ENCODE results near the gene SCTR. TPM values are rescaled to one million over a fixed set of nuclear protein-coding genes. Genes with fewer than 3 reads are reported as not detected.

Gene SCTR
- total RNA-seq, 1 experiment from 2014 or later = not detected

GRCh38 chr2:119417908-119418307 is 106.4 kb downstream of the SCTR start:
- TF ChIP-seq CTCF (IDR thresholded peaks at IDR 0.05) (no peak), POLR2AphosphoS5 (IDR thresholded peaks at IDR 0.05; ENCODE audit: low read depth, low read length) (no peak), REST (IDR thresholded peaks at IDR 0.05; ENCODE audit: insufficient read depth in 1 of 2, low read depth in 2 of 2, low read length in 1 of 2) (no peak), TCF7L2 (IDR thresholded peaks at IDR 0.05; ENCODE audit: low read depth, low read length) (no peak), SIN3A (IDR thresholded peaks at IDR 0.05; ENCODE audit: borderline replicate concordance, insufficient read depth, low read depth, low read length) (no peak)
- no TSS peak for BruUV-seq (replicated peaks)
- intact Hi-C loops (cut with micrococcal nuclease; ENCODE audit: unreplicated experiment) (no loop called here), in situ Hi-C loops (cut with HindIII; ENCODE audit: low pct_unique_long_range_greater_than_20kb, low sequenced_read_pairs) (no loop called here)
- DNase-seq (ENCODE audit: low read depth, low spot score) = no peak
- no peak for ATAC-seq
- Histone ChIP-seq H3K9me3 (ENCODE audit: control insufficient read depth, insufficient read depth, low read depth, low read length) (no peaks in the 10 kb centered on the region), H3K4me3 (ENCODE audit: low read depth in 2 of 2, low read length in 2 of 2) (no peak overlapping the region), H3K36me3 (ENCODE audit: control insufficient read depth, insufficient read depth, low read length) (no peaks in the 10 kb centered on the region), H3K27me3 (ENCODE audit: control insufficient read depth, insufficient read depth, low read length) (peaks cover 3% of the 10 kb centered on the region; the same call in 1 of the 2 replicates), H3K27ac (ENCODE audit: low read length) (no peak overlapping the region), H3K4me1 (ENCODE audit: control insufficient read depth, insufficient read depth, low read length) (no peaks in the 10 kb centered on the region)
- POLR2A ChIA-PET = no interaction called here
- CTCF ChIA-PET = no interaction called here

GRCh38 chr2:119416299-119416923 is 107.9 kb downstream of the SCTR start:
- Histone ChIP-seq H3K27me3 (ENCODE audit: control insufficient read depth, insufficient read depth, low read length) (peaks cover 3% of the 10 kb centered on the region; the same call in 1 of the 2 replicates), H3K4me1 (ENCODE audit: control insufficient read depth, insufficient read depth, low read length) (no peaks in the 10 kb centered on the region), H3K36me3 (ENCODE audit: control insufficient read depth, insufficient read depth, low read length) (no peaks in the 10 kb centered on the region), H3K27ac (ENCODE audit: low read length) (no peak overlapping the region), H3K4me3 (ENCODE audit: low read depth in 2 of 2, low read length in 2 of 2) (no peak overlapping the region), H3K9me3 (ENCODE audit: control insufficient read depth, insufficient read depth, low read depth, low read length) (no peaks in the 10 kb centered on the region)
- in situ Hi-C loops (cut with HindIII; ENCODE audit: low pct_unique_long_range_greater_than_20kb, low sequenced_read_pairs) (no loop called here), intact Hi-C loops (cut with micrococcal nuclease; ENCODE audit: unreplicated experiment) (no loop called here)
- no TSS peak for BruUV-seq (replicated peaks)
- no peak for ATAC-seq
- DNase-seq (ENCODE audit: low read depth, low spot score) = no peak
- ChIA-PET CTCF (interaction anchor here (1.2 kb wide), 1 partner anchor 10 kb away, joined by 4 read pairs; no protein-coding TSS in a partner anchor), POLR2A (no interaction called here)
- TF ChIP-seq SIN3A (IDR thresholded peaks at IDR 0.05; ENCODE audit: borderline replicate concordance, insufficient read depth, low read depth, low read length) (no peak), POLR2AphosphoS5 (IDR thresholded peaks at IDR 0.05; ENCODE audit: low read depth, low read length) (no peak), TCF7L2 (IDR thresholded peaks at IDR 0.05; ENCODE audit: low read depth, low read length) (no peak), REST (IDR thresholded peaks at IDR 0.05; ENCODE audit: insufficient read depth in 1 of 2, low read depth in 2 of 2, low read length in 1 of 2) (no peak), CTCF (IDR thresholded peaks at IDR 0.05) (no peak)

All from Panc1 (cell line).